ENCODE results near the gene MOB1B.

The MOB1B gene

DNA sequence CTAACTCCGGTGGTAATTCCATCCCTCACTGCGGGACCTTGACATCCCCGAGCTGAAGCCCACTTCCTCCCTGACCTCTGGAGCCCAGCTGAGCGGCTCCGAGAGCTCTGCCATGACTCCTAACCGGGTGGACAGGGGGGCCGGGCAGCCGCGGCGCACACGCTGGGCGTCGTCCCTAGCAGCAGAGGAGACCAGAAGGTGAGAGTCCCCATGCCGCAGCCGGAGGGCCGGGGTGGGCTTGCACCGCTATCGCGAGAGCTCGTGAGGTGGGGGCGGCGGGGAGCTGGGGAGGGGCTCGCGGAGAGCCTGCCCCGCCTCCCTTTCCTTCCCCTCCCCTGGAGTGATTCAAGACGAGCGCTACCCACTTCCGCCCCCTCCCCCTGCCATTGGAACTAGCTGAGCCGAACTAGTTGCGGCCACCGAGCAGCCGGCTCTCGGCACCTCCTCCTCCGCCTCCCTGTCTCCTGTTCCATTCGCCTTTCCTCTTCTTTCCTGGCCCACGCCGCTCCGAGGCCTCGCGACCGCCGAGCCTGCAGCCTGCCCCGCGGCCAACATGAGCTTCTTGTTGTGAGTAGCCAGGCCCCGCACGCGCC is at the start of gene MOB1B:
MOB1B (plus strand) TSS at position 386 of the 593 bp plus-strand sequence; CDS start at position 554, 168 bp downstream.
- peak; percentile 89 for DNase-seq (ENCODE audit: low read depth)
- TF ChIP-seq, protein P1, sequence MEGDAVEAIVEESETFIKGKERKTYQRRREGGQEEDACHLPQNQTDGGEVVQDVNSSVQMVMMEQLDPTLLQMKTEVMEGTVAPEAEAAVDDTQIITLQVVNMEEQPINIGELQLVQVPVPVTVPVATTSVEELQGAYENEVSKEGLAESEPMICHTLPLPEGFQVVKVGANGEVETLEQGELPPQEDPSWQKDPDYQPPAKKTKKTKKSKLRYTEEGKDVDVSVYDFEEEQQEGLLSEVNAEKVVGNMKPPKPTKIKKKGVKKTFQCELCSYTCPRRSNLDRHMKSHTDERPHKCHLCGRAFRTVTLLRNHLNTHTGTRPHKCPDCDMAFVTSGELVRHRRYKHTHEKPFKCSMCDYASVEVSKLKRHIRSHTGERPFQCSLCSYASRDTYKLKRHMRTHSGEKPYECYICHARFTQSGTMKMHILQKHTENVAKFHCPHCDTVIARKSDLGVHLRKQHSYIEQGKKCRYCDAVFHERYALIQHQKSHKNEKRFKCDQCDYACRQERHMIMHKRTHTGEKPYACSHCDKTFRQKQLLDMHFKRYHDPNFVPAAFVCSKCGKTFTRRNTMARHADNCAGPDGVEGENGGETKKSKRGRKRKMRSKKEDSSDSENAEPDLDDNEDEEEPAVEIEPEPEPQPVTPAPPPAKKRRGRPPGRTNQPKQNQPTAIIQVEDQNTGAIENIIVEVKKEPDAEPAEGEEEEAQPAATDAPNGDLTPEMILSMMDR (conservative IDR thresholded peaks at IDR 0.05; ENCODE audit: low read depth, low read length): peak; percentile 51
- peak within 1 kb of the TSS; percentile 63 for H3K4me3 ChIP-seq (ENCODE audit: low read depth, low read length)

DNA sequence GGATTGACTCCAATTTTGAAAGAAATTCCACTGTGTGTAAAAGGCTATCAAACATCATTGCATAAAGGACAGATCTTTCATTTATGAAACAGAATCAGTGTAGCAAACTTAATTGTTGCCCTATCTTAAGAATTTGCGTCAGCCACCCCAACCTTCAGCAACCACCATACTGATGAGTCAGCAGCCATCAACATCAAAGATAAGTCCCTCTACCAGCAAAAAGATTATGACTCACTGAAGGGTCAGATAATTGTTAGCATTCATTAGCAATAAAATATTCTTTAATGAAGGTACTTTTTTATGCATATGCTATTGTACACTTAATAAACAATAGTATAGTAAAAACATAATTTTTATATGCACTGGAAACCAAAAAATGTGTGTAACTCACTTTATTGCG is 46.7 kb upstream of the MOB1B start:
- H3K4me3 ChIP-seq (ENCODE audit: low read depth, low read length): no peak overlapping the region
- TF ChIP-seq, protein P1 (conservative IDR thresholded peaks at IDR 0.05; ENCODE audit: low read depth, low read length): no peak
- DNase-seq (ENCODE audit: low read depth): no peak

DNA sequence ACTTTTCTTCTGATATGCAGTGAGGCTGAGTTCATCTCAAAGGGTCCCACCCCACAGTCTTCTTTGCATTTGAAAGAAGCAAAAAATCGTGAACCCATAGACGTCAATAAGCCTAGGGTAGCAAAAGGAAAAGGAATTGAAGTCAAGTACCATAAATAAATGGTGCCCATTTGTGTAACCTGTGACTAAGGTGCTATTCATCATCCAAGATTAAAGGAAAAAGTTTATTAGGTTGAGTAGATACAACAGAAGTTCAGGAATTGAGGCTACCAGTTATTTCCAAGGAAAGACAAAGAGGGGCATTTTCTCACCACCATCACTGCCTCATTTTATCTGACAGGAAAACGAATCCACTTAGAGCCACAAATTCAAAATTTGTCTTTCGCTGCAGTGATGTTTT is 43.7 kb upstream of the MOB1B start:
- H3K4me3 ChIP-seq (ENCODE audit: low read depth, low read length): no peak overlapping the region
- TF ChIP-seq, protein P1 (conservative IDR thresholded peaks at IDR 0.05; ENCODE audit: low read depth, low read length): no peak
- no peak for DNase-seq (ENCODE audit: low read depth)

DNA sequence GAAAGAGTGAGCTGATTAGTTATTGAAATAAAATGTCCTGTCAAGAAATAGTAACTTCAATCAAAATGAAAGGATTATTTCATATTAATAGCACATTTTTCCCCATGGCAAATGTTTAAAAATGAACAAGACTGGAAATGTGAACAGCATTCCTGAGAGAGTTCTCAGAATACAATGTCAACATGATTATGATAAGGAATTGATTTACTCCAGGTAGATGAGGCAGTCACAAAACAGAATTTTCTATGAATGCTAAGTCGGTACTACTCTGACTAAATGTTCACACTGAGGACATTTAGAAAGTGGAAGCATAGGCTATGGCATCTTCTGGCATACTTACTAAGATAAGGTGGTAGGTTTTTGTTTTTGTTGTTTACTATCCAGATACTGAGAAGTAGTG is 43.1 kb upstream of the MOB1B start:
- no peak for DNase-seq (ENCODE audit: low read depth)
- TF ChIP-seq, protein P1 (conservative IDR thresholded peaks at IDR 0.05; ENCODE audit: low read depth, low read length): no peak
- no peak overlapping the region for H3K4me3 ChIP-seq (ENCODE audit: low read depth, low read length)

DNA sequence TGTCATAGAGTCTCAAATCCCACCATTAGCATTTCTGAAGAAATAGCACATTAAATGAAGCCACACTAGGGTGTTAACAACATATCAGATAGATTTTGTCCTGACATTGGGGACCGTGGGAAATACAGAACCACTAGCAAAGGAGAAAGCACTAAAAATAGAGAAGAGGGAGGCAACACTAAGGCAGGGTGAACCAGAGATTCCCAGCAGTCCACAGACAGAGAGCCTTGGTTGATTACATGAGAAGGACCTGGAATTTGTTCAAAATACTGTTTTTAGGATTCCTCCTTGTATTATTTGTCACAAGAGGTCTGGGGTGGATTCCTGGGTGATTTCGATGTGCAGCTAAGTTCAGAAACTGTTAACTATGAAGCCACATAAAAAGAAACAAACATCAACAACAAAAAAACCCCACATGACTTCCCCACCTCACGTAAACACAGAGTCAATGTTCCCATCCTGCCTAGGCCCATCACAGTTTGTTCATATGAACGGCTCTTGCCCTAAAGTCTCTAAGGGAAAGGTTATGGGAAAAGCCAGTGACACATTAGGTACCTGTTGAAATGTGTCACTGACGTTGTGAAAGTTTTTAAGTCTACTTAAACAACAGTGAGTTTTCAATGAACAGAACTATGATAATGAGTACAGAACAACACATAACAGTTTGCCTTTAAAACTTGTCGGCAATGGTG is 38.9 kb upstream of the MOB1B start:
- no peak overlapping the region for H3K4me3 ChIP-seq (ENCODE audit: low read depth, low read length)
- TF ChIP-seq, protein P1 (conservative IDR thresholded peaks at IDR 0.05; ENCODE audit: low read depth, low read length): no peak
- no peak for DNase-seq (ENCODE audit: low read depth)

DNA sequence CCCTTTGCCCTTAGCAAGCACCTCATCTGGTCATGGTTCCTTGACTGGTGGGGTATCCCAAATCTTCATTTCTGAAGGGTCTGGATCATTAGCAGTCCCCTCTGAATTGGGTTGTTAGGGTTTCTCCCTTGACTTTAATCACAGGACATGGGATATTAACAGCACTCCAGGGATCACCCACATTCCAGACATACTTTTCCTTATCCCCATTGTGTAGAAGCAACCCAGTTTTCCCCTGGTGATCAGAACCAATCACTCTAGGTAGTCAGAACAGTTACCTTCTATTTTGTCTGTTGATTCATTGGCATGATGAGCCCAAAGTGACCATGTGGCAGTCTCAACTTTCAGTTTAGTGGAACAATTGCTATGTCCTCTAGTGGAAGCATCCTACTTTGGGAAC is 33.4 kb upstream of the MOB1B start:
- DNase-seq (ENCODE audit: low read depth): no peak
- TF ChIP-seq, protein P1 (conservative IDR thresholded peaks at IDR 0.05; ENCODE audit: low read depth, low read length): no peak
- no peak overlapping the region for H3K4me3 ChIP-seq (ENCODE audit: low read depth, low read length)

DNA sequence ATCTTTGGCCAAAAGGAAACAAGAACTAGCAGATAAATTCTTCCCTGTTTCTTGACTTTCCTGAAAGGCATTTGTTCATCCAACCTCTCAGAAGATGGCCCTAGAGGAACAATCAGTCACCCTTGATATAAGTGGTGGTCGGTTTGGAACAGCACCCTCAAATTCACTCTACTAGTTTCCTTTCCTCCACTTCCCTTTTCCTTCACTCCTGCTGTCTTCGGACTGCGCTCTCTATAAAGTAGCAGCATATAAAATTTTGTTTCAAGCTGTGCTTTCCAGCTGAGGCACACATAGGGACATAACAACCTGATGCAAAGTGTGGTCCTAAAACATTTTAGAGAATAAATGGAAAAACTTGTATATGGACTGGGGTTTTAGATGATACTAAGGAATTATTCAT is 29.0 kb upstream of the MOB1B start:
- H3K4me3 ChIP-seq (ENCODE audit: low read depth, low read length): no peak overlapping the region
- DNase-seq (ENCODE audit: low read depth): no peak
- TF ChIP-seq, protein P1 (conservative IDR thresholded peaks at IDR 0.05; ENCODE audit: low read depth, low read length): no peak
